H9 (cell line): Measurements from ENCODE around the gene CACNA1D. TPM values are rescaled to one million over a fixed set of nuclear protein-coding genes. Genes with fewer than 3 reads are reported as not detected.

ENCODE experiments used
- DNase-seq: peaks from one replicate; pipeline ENCODE4 v3.0.0-alpha.2; 2017
- H2AFZ ChIP-seq: one replicate; pipeline ENCODE4 v1.6.1; 2013; ENCODE audit warnings: mild to moderate bottlenecking, low read length, control low read depth, moderate library complexity
- H2AK5ac ChIP-seq: 2 replicates; pipeline ENCODE4 v1.6.1; 2013; ENCODE audit warnings: low read length, control low read depth, mixed read lengths; ENCODE audit not compliant: insufficient read length
- H2BK120ac ChIP-seq: one replicate; pipeline ENCODE4 v1.6.1; 2013; ENCODE audit warnings: low read depth, mild to moderate bottlenecking, low read length, control low read depth, inconsistent platforms; ENCODE audit not compliant: poor library complexity, severe bottlenecking
- H2BK12ac ChIP-seq: 2 replicates; pipeline ENCODE4 v1.6.1; 2013; ENCODE audit warnings: low read length, control low read depth, mixed read lengths, low read depth; ENCODE audit not compliant: insufficient read length
- H2BK15ac ChIP-seq: 2 replicates; pipeline ENCODE4 v1.6.1; 2013; ENCODE audit warnings: low read depth, low read length, control low read depth
- H2BK20ac ChIP-seq: one replicate; pipeline ENCODE4 v1.6.1; 2013; ENCODE audit warnings: low read depth, mild to moderate bottlenecking, low read length, control low read depth, inconsistent platforms; ENCODE audit not compliant: poor library complexity, severe bottlenecking
- H2BK5ac ChIP-seq: 2 replicates; pipeline ENCODE4 v1.6.1; 2013; ENCODE audit warnings: low read length, control low read depth, mixed read lengths; ENCODE audit not compliant: insufficient read length
- H3K14ac ChIP-seq: 2 replicates; pipeline ENCODE4 v1.6.1; 2013; ENCODE audit warnings: low read length, control low read depth; ENCODE audit not compliant: insufficient read depth
- H3K18ac ChIP-seq: 2 replicates; pipeline ENCODE4 v1.6.1; 2013; ENCODE audit warnings: low read depth, mild to moderate bottlenecking, mixed read lengths, low read length, control low read depth; ENCODE audit not compliant: insufficient read length
- H3K23ac ChIP-seq: 2 replicates; pipeline ENCODE4 v1.6.1; 2013; ENCODE audit warnings: low read length, control low read depth, mixed read lengths, low read depth; ENCODE audit not compliant: insufficient read length
- H3K23me2 ChIP-seq: 2 replicates; pipeline ENCODE4 v1.6.1; 2013; ENCODE audit warnings: low read depth, mild to moderate bottlenecking, mixed read lengths, low read length, control low read depth; ENCODE audit not compliant: insufficient read length, poor library complexity, severe bottlenecking
- H3K27ac ChIP-seq: 2 replicates; pipeline ENCODE4 v1.5.1; 2013; ENCODE audit warnings: low read length, control low read depth, mixed read lengths, low read depth; ENCODE audit not compliant: insufficient read length
- H3K27me3 ChIP-seq: 2 replicates; pipeline ENCODE4 v1.6.1; 2013; ENCODE audit warnings: low read length, control low read depth, inconsistent platforms; ENCODE audit not compliant: insufficient read depth
- H3K4ac ChIP-seq: 2 replicates; pipeline ENCODE4 v1.6.1; 2013; ENCODE audit warnings: low read depth, mild to moderate bottlenecking, control low read depth, inconsistent platforms, low read length, moderate library complexity
- H3K4me1 ChIP-seq: 2 replicates; pipeline ENCODE4 v1.6.1; 2013; ENCODE audit warnings: low read length, control low read depth, inconsistent platforms; ENCODE audit not compliant: insufficient read depth
- H3K4me2 ChIP-seq: 2 replicates; pipeline ENCODE4 v1.6.1; 2013; ENCODE audit warnings: low read length, control low read depth, mixed read lengths; ENCODE audit not compliant: insufficient read length, insufficient read depth
- H3K56ac ChIP-seq: 2 replicates; pipeline ENCODE4 v1.6.1; 2013; ENCODE audit warnings: low read depth, mild to moderate bottlenecking, mixed read lengths, low read length, control low read depth; ENCODE audit not compliant: insufficient read length
- H3K79me1 ChIP-seq: 2 replicates; pipeline ENCODE4 v1.6.1; 2013; ENCODE audit warnings: low read depth, mild to moderate bottlenecking, moderate library complexity, low read length, control low read depth, inconsistent platforms; ENCODE audit not compliant: insufficient read depth, poor library complexity, severe bottlenecking
- H3K79me2 ChIP-seq: 2 replicates; pipeline ENCODE4 v1.6.1; 2013; ENCODE audit warnings: low read length, control low read depth, inconsistent platforms; ENCODE audit not compliant: insufficient read depth
- H3K9ac ChIP-seq: 2 replicates; pipeline ENCODE4 v1.6.1; 2013; ENCODE audit warnings: low read length, control low read depth, mixed read lengths; ENCODE audit not compliant: insufficient read length; ENCODE audit errors: extremely low read depth
- H3K9me3 ChIP-seq: one replicate; pipeline ENCODE4 v1.6.1; 2013; ENCODE audit warnings: low read depth, low read length, inconsistent platforms; ENCODE audit not compliant: control insufficient read depth
- H3T11ph ChIP-seq: one replicate; pipeline ENCODE4 v1.6.1; 2013; ENCODE audit warnings: mild to moderate bottlenecking, low read length, control low read depth, inconsistent platforms
- H4K20me1 ChIP-seq: one replicate; pipeline ENCODE4 v1.6.1; 2013; ENCODE audit not compliant: control insufficient read depth, insufficient read length, insufficient read depth
- H4K5ac ChIP-seq: 2 replicates; pipeline ENCODE4 v1.6.1; 2013; ENCODE audit warnings: low read depth, mild to moderate bottlenecking, mixed read lengths, low read length, control low read depth; ENCODE audit not compliant: insufficient read length
- H4K8ac ChIP-seq: replicated peaks from 2 replicates; pipeline ENCODE4 v1.6.1; 2013; ENCODE audit warnings: low read length, control low read depth, mixed read lengths, low read depth; ENCODE audit not compliant: insufficient read length
- H4K91ac ChIP-seq: 2 replicates; pipeline ENCODE4 v1.6.1; 2013; ENCODE audit warnings: low read depth, mild to moderate bottlenecking, moderate library complexity, mixed read lengths, low read length, control low read depth; ENCODE audit not compliant: insufficient read length
- H3K27ac Mint-ChIP-seq, 3 experiments: 2 replicates in 2 of 3; 3 replicates in 1 of 3; pipeline ENCODE4 v1.8.0; 2020 to 2021; ENCODE audit warnings: mixed read lengths in 3 of 3, mild to moderate bottlenecking in 1 of 3, moderate library complexity in 1 of 3
- H3K27me3 Mint-ChIP-seq: 2 replicates; pipeline ENCODE4 v1.8.0; 2021; ENCODE audit warnings: low read depth, mild to moderate bottlenecking, moderate library complexity, mixed read lengths
- H3K36me3 Mint-ChIP-seq, 3 experiments: 2 replicates in 2 of 3; 3 replicates in 1 of 3; pipeline ENCODE4 v1.8.0; 2020 to 2021; ENCODE audit warnings: low read depth in 3 of 3, mixed read lengths in 3 of 3; ENCODE audit not compliant: insufficient read depth in 1 of 3
- H3K4me1 Mint-ChIP-seq, 2 experiments: 2 replicates each; pipeline ENCODE4 v1.8.0; 2020; ENCODE audit warnings: mixed read lengths in 2 of 2
- H3K4me3 Mint-ChIP-seq, 2 experiments: 2 replicates in 1 of 2; 3 replicates in 1 of 2; pipeline ENCODE4 v1.8.0; 2020 to 2021; ENCODE audit warnings: mild to moderate bottlenecking in 2 of 2, mixed read lengths in 2 of 2, moderate library complexity in 1 of 2
- H3K9me3 Mint-ChIP-seq, 2 experiments: 2 replicates in 1 of 2; 3 replicates in 1 of 2; pipeline ENCODE4 v1.8.0; 2020; ENCODE audit warnings: mild to moderate bottlenecking in 2 of 2, mixed read lengths in 2 of 2, moderate library complexity in 1 of 2
- CTCF ChIP-seq: fragments of 200-600 bp; sonication (generic); conservative IDR thresholded peaks from 3 replicates; pipeline ENCODE4 v1.8.0; 2021; ENCODE audit warnings: antibody characterized with exemption, mild to moderate bottlenecking
- WGBS: extraction: QIAGEN DNeasy Blood & Tissue Kit; methylation state at CpG from one replicate; pipeline ENCODE4 v1.1.7; 2013; ENCODE audit warnings: missing lambda C conversion rate, low lambda C conversion rate, mixed read lengths; ENCODE audit not compliant: insufficient read length; ENCODE audit errors: extremely low coverage; 5-methylcytosine and 5-hydroxymethylcytosine counted together
- total RNA-seq: library from RNA; stranded (reverse); gene quantifications from 2 replicates; pipeline ENCODE4 v1.2.1, GENCODE V29; 2021

Gene CACNA1D
- total RNA-seq, 1 experiment from 2014 or later = 3.5 TPM

- H3K36me3 Mint-ChIP-seq = no peaks in the 10 kb centered on the region
- Histone ChIP-seq H3K4me1 (no peaks in the 10 kb centered on the region), H3K9ac (no peak overlapping the region), H3K56ac (no peak overlapping the region), H4K8ac (no peak overlapping the region), H3K79me2 (no peaks in the 10 kb centered on the region), H2BK15ac (no peak overlapping the region), H3K4me2 (no peak overlapping the region), H2BK20ac (no peak overlapping the region), H3T11ph (no peak overlapping the region), H3K4ac (no peak overlapping the region), H2AFZ (no peak overlapping the region), H3K27me3 (peaks cover 6% of the 10 kb centered on the region; the same call in 1 of the 2 replicates), H3K18ac (no peak overlapping the region), H3K9me3 (no peaks in the 10 kb centered on the region), H2BK120ac (no peak overlapping the region), H4K91ac (no peak overlapping the region), H2BK5ac (no peak overlapping the region), H4K5ac (no peak overlapping the region), H3K23ac (no peak overlapping the region), H4K20me1 (no peaks in the 10 kb centered on the region), H3K23me2 (peaks cover 1% of the 10 kb centered on the region), H3K27ac (no peak overlapping the region), H2AK5ac (no peak overlapping the region), H3K79me1 (no peaks in the 10 kb centered on the region), H3K14ac (no peak overlapping the region), H2BK12ac (no peak overlapping the region)
- no peak for TF ChIP-seq CTCF
- H3K27me3 Mint-ChIP-seq = peaks cover 62% of the 10 kb centered on the region
- no peak overlapping the region for H3K27ac Mint-ChIP-seq
- no peaks in the 10 kb centered on the region for H3K9me3 Mint-ChIP-seq
- peaks cover 4 to 14% of the 10 kb centered on the region in 2 experiments for H3K4me1 Mint-ChIP-seq
- no peak overlapping the region for H3K4me3 Mint-ChIP-seq
- WGBS = 100% methylated on average over 1 of the region's 7 CpGs
- DNase-seq = no peak
Observed at GRCh38 chr3:53489787-53490458, 4.5 kb upstream of the CACNA1D start.
